ENCODE measurements around the gene KRTAP12-1. TPM values are rescaled to one million over a fixed set of nuclear protein-coding genes. Genes with fewer than 3 reads are reported as not detected.

Gene KRTAP12-1
- total RNA-seq, 4 donors from 2014 or later = 6.0 to 32.1 TPM; not detected in 2

DNA sequence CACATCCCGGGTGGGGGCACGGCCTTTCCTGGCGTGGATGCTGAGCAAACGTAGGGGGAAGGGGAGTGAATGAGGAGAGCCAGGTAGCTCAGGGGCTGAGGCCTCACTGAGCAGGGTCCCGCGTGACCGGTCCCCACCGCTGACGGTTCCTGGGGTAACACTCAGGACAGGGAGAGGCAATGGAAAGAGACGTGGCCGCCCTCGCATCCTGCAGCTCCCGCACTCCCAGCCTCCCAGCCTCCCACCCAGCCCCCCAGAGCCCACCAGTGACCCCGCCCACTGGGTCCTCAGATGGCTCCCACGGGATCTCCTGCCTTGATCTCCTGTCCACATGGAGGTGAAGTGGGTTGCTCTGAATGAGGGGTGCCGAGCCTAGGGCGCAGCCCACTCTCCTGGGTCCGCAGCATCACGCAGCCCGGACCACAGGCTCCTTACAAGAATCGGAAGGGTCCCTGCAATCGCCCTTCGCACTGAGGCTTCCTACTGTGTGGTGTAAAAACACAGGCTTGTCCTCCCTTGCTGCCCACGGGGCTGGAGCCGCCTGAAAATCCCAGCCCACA lies 27.0 kb upstream of the KRTAP12-1 start:
- Histone ChIP-seq H3K27me3 (peaks cover 92% of the 10 kb centered on the region), H3K4me1 (peaks cover 39% of the 10 kb centered on the region), H3K9me3 (no peaks in the 10 kb centered on the region), H3K27ac (no peak overlapping the region), H3K4me3 (peak overlapping the region; percentile 36), H3K36me3 (no peaks in the 10 kb centered on the region)
- peak in 1 of 2 donors; percentile 37 for DNase-seq (ENCODE audit: low spot score in 2 of 2)
- 0% methylated on average over 2 of the region's 25 CpGs for WGBS
- TF ChIP-seq, protein P1, sequence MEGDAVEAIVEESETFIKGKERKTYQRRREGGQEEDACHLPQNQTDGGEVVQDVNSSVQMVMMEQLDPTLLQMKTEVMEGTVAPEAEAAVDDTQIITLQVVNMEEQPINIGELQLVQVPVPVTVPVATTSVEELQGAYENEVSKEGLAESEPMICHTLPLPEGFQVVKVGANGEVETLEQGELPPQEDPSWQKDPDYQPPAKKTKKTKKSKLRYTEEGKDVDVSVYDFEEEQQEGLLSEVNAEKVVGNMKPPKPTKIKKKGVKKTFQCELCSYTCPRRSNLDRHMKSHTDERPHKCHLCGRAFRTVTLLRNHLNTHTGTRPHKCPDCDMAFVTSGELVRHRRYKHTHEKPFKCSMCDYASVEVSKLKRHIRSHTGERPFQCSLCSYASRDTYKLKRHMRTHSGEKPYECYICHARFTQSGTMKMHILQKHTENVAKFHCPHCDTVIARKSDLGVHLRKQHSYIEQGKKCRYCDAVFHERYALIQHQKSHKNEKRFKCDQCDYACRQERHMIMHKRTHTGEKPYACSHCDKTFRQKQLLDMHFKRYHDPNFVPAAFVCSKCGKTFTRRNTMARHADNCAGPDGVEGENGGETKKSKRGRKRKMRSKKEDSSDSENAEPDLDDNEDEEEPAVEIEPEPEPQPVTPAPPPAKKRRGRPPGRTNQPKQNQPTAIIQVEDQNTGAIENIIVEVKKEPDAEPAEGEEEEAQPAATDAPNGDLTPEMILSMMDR (IDR thresholded peaks at IDR 0.05) = no peak
- TF ChIP-seq EP300 (IDR thresholded peaks at IDR 0.05) (no peak), POLR2A (IDR thresholded peaks at IDR 0.05) (no peak)

DNA sequence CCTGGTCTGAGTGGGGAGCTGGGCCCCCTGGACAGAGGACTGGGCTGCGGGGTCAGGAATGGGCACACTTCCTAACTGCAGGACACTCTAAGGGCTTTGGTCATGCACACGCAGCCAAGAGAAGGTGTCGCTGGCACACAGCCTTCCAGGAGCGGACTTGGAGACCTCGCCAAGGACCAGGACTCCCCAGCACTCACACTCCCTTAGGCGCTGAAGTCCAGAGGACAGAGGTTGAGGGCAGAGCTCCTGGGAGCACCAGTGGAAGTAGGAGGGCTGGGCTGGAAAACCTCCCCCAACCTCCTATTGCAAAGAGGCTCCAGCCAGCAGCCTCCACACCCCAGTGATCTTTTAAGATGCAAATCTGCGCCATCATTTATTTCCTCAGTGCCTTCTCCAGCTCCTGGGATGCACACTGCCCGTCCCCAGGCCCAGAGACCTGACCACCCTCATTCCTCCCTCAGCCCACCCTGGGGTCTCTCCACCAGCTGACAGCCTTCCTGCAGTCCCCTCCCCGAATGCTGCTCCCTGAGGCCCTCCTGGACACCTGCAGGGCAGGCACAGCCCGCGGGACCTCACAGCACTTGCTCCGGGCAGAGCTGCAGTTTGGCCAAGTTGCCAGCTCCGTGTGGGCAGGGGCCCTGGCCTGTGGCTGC lies 26.4 kb upstream of the KRTAP12-1 start:
- TF ChIP-seq POLR2A (IDR thresholded peaks at IDR 0.05) (no peak), EP300 (IDR thresholded peaks at IDR 0.05) (no peak), POLR2AphosphoS5 (IDR thresholded peaks at IDR 0.05) (no peak)
- TF ChIP-seq, protein P1 (IDR thresholded peaks at IDR 0.05) = no peak
- no peaks in the 10 kb centered on the region for H3K9me3 ChIP-seq
- H3K27me3 ChIP-seq = peaks cover 92% of the 10 kb centered on the region
- H3K27ac ChIP-seq = no peak overlapping the region
- no peaks in the 10 kb centered on the region for H3K36me3 ChIP-seq
- peak in 1 of 2 donors; percentile 69 for DNase-seq (ENCODE audit: low spot score in 2 of 2)
- H3K4me3 ChIP-seq = no peak overlapping the region
- WGBS = 7% methylated on average over 5 of the region's 13 CpGs
- H3K4me1 ChIP-seq = peaks cover 39% of the 10 kb centered on the region

DNA sequence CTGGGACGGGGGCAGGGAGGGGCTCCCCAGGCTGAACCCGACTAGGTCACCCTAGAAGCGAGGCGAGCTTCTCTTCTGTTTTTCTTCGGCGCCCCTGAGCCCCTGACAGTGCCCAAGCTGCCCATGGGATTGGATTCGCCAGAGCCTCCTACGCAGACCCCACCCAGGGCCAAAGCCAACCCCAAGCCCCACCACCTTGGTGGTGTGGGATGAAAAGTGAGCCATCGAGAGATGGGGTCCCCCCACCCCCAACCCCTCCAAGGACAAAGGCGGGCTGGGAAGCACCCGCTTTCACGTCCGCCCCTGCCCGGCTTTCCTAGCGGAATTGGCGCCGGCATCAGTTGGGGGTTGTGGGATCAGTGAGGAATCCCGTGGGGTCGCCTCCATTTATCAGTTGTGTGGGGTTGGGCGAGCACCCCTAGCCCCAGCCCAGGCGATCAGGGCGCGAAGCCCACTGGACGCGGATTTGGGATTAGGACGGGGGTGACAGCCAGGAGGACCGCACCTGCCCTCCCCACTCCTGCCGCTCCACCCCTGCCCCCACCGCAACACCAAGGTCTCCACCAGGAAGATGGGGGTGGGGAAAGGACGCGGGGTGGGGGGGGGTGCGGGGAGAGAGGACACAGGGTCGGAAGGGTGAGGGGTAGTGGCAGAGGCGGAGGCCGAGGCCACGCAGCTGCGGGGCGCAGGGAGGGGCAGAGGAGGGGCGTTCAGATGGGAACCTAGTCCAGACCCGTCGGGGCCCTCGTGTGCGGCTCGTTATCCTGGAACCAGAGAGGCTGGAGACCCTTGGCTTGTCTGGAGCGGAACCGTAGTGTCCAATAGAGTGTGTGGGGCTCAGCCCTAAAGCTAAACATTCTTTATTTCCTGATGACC lies 25.0 kb upstream of the KRTAP12-1 start:
- WGBS = 56% methylated on average over 23 of the region's 46 CpGs
- Histone ChIP-seq H3K4me1 (peaks cover 36% of the 10 kb centered on the region), H3K27ac (no peak overlapping the region), H3K36me3 (no peaks in the 10 kb centered on the region), H3K9me3 (no peaks in the 10 kb centered on the region), H3K4me3 (no peak overlapping the region), H3K27me3 (peaks cover 92% of the 10 kb centered on the region)
- TF ChIP-seq POLR2A (IDR thresholded peaks at IDR 0.05) (no peak), POLR2AphosphoS5 (IDR thresholded peaks at IDR 0.05) (no peak), EP300 (IDR thresholded peaks at IDR 0.05) (no peak)
- TF ChIP-seq, protein P1 (IDR thresholded peaks at IDR 0.05) = no peak
- peak; percentile 41 to 57 for DNase-seq (ENCODE audit: low spot score in 2 of 2)

DNA sequence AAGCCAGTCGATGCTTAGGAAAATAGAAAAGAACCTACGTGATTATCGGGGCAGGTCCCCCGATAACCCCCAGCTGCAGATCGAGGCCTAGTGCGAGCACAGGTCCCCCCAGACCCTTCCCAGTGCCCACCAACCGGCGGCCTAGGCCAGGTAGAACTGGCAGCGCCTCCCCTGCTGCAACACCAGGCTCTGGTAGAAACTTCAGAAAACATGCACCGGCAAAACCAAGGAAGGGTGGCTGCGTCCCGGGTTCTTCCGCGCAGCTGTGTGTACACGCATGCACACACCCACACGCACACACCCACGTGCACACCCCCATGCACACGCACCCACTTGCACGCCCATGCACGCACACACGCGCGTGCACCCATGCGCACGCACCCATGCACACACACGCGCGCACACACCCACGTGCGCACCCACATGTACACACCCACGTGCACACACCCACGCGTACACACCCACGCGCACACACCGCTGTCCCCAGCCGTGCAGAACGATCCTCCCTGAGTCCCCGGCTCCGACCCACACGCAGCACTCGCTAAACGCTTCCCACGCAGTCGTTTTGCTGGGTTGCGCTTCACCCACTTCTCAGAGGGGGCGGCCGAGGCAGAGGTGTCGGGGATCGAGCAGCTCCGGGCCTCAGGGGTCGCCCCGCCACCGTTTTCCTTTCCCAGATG lies 24.2 kb upstream of the KRTAP12-1 start:
- Histone ChIP-seq H3K4me3 (no peak overlapping the region), H3K36me3 (no peaks in the 10 kb centered on the region), H3K9me3 (no peaks in the 10 kb centered on the region), H3K27me3 (peaks cover 92% of the 10 kb centered on the region), H3K27ac (no peak overlapping the region), H3K4me1 (peaks cover 28% of the 10 kb centered on the region)
- peak in 1 of 2 donors; percentile 40 for DNase-seq (ENCODE audit: low spot score in 2 of 2)
- TF ChIP-seq POLR2AphosphoS5 (IDR thresholded peaks at IDR 0.05) (no peak), POLR2A (IDR thresholded peaks at IDR 0.05) (no peak), EP300 (IDR thresholded peaks at IDR 0.05) (no peak)
- TF ChIP-seq, protein P1 (IDR thresholded peaks at IDR 0.05) = no peak
- WGBS = 48% methylated on average over 54 of the region's 54 CpGs

Data from suprapubic skin (tissue), 4 donors.